ENCODE data around the gene SLC22A25. TPM values are rescaled to one million over a fixed set of nuclear protein-coding genes. Genes with fewer than 3 reads are reported as not detected.

The SLC22A25 gene
- total and polyA plus RNA-seq, 2 of the 13 experiments (the other 11 are each of a cell fraction or from before 2014, with no cell fraction given) = 0.18 to 0.42 TPM

DNA sequence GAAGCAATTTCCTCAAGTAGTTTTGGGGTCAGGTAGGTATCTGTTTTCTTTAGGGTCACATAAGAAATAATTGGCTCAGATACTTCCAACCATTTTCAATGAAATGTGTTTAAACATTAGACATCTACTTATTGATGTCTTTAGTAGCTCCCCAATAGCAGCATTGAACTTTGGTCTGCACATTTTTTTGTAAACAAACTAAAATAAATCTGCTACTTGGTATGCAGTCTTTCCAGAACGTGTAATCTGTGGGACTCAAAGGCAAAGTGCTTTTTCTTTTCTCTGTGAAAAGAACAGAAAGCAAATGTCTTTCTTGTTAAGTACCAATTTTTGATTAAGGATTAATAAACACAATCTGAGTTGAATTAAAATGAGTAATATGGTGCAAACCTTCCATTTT, 13.6 kb downstream of the SLC22A25 start (continued):
- TF ChIP-seq ZNF124 (CRISPR knock-in tag; IDR thresholded peaks at IDR 0.05) (no peak), GATAD2A (CRISPR knock-in tag; IDR thresholded peaks at IDR 0.05) (peak; percentile 82), ZNF20 (CRISPR knock-in tag; IDR thresholded peaks at IDR 0.05) (no peak), NFE2L2 (IDR thresholded peaks at IDR 0.05; ENCODE audit: low read length) (no peak), HDAC6 (IDR thresholded peaks at IDR 0.05; ENCODE audit: low read depth, low read length) (no peak), SETDB1 (CRISPR knock-in tag; IDR thresholded peaks at IDR 0.05; ENCODE audit: borderline replicate concordance) (no peak), ZNF235 (CRISPR knock-in tag; IDR thresholded peaks at IDR 0.05; ENCODE audit: borderline replicate concordance) (no peak), EP300 (IDR thresholded peaks at IDR 0.05; ENCODE audit: low read depth in 2 of 2, low read length in 2 of 2) (peak in 1 of 2 experiments; percentile 32; a peak in 1 of 4 replicates), EP300 (CRISPR knock-in tag; IDR thresholded peaks at IDR 0.05; ENCODE audit: borderline replicate concordance) (no peak), MAX (IDR thresholded peaks at IDR 0.05) (no peak), ZNF691 (CRISPR knock-in tag; IDR thresholded peaks at IDR 0.05; ENCODE audit: borderline replicate concordance, low read depth) (no peak), ZNF549 (CRISPR knock-in tag; IDR thresholded peaks at IDR 0.05) (no peak), ZFP90 (CRISPR knock-in tag; IDR thresholded peaks at IDR 0.05; ENCODE audit: borderline replicate concordance) (no peak), MXD4 (CRISPR knock-in tag; IDR thresholded peaks at IDR 0.05) (no peak), ZNF264 (CRISPR knock-in tag; IDR thresholded peaks at IDR 0.05) (0 out of 2 replicates have a peak, but pooled peaks have one; percentile 31), ATF3 (CRISPR knock-in tag; IDR thresholded peaks at IDR 0.05) (no peak), TBX2 (CRISPR knock-in tag; IDR thresholded peaks at IDR 0.05; ENCODE audit: borderline replicate concordance) (no peak), CBX2 (IDR thresholded peaks at IDR 0.05; ENCODE audit: low read depth, low read length) (no peak), CBX2 (CRISPR knock-in tag; IDR thresholded peaks at IDR 0.05; ENCODE audit: low read depth) (no peak), MAFG (CRISPR knock-in tag; IDR thresholded peaks at IDR 0.05) (no peak)
- TF ChIP-seq, protein P1, sequence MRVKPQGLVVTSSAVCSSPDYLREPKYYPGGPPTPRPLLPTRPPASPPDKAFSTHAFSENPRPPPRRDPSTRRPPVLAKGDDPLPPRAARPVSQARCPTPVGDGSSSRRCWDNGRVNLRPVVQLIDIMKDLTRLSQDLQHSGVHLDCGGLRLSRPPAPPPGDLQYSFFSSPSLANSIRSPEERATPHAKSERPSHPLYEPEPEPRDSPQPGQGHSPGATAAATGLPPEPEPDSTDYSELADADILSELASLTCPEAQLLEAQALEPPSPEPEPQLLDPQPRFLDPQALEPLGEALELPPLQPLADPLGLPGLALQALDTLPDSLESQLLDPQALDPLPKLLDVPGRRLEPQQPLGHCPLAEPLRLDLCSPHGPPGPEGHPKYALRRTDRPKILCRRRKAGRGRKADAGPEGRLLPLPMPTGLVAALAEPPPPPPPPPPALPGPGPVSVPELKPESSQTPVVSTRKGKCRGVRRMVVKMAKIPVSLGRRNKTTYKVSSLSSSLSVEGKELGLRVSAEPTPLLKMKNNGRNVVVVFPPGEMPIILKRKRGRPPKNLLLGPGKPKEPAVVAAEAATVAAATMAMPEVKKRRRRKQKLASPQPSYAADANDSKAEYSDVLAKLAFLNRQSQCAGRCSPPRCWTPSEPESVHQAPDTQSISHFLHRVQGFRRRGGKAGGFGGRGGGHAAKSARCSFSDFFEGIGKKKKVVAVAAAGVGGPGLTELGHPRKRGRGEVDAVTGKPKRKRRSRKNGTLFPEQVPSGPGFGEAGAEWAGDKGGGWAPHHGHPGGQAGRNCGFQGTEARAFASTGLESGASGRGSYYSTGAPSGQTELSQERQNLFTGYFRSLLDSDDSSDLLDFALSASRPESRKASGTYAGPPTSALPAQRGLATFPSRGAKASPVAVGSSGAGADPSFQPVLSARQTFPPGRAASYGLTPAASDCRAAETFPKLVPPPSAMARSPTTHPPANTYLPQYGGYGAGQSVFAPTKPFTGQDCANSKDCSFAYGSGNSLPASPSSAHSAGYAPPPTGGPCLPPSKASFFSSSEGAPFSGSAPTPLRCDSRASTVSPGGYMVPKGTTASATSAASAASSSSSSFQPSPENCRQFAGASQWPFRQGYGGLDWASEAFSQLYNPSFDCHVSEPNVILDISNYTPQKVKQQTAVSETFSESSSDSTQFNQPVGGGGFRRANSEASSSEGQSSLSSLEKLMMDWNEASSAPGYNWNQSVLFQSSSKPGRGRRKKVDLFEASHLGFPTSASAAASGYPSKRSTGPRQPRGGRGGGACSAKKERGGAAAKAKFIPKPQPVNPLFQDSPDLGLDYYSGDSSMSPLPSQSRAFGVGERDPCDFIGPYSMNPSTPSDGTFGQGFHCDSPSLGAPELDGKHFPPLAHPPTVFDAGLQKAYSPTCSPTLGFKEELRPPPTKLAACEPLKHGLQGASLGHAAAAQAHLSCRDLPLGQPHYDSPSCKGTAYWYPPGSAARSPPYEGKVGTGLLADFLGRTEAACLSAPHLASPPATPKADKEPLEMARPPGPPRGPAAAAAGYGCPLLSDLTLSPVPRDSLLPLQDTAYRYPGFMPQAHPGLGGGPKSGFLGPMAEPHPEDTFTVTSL (CRISPR knock-in tag; IDR thresholded peaks at IDR 0.05; ENCODE audit: borderline replicate concordance) = peak; percentile 39; the same call in 1 of the 2 replicates
- TF ChIP-seq, protein P2, sequence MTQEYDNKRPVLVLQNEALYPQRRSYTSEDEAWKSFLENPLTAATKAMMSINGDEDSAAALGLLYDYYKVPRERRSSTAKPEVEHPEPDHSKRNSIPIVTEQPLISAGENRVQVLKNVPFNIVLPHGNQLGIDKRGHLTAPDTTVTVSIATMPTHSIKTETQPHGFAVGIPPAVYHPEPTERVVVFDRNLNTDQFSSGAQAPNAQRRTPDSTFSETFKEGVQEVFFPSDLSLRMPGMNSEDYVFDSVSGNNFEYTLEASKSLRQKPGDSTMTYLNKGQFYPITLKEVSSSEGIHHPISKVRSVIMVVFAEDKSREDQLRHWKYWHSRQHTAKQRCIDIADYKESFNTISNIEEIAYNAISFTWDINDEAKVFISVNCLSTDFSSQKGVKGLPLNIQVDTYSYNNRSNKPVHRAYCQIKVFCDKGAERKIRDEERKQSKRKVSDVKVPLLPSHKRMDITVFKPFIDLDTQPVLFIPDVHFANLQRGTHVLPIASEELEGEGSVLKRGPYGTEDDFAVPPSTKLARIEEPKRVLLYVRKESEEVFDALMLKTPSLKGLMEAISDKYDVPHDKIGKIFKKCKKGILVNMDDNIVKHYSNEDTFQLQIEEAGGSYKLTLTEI (CRISPR knock-in tag; conservative IDR thresholded peaks at IDR 0.05) = no peak

Data from HepG2 (cell line).